SH-SY5Y (cell line): ENCODE measurements around the gene RAB11FIP2.

Experiments used
- GATA2 ChIP-seq: IDR thresholded peaks from 2 replicates; pipeline ENCODE4 v1.6.1; 2011; ENCODE audit warnings: mild to moderate bottlenecking, low read depth, low read length
- GATA3 ChIP-seq: IDR thresholded peaks from 2 replicates; pipeline ENCODE4 v1.6.1; 2011; ENCODE audit warnings: low read depth, mild to moderate bottlenecking, low read length, moderate library complexity

DNA sequence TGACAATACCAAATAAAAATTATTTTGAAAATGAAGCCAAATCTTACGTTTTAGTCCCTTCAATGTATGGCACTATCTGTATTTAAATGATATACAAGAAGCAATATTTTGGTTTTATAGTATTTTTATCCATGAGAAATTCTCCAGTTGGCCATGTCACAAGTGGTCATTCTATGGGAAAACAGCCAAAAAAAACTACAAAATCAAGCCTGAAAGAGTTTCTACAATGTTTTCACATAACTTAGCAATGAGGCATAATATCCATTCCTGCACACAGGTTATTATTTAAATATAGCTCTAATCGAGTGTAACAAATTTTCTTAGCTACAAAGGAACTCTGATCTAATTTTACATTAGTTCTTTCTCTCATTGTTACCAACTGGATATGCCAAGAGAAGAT lies 5.4 kb downstream of the RAB11FIP2 start:
- TF ChIP-seq GATA2 = no peak
- TF ChIP-seq GATA3 = no peak
